SIG-M5 treated with dmso at 0.1 percent for 504 hours (cell line): ENCODE measurements around the gene SCLY.

Source experiments
- DNase-seq: peaks from one replicate; lab custom pipeline; 2025; ENCODE audit not compliant: unreplicated experiment; lab: John Stamatoyannopoulos, UW

Gene SCLY

DNA sequence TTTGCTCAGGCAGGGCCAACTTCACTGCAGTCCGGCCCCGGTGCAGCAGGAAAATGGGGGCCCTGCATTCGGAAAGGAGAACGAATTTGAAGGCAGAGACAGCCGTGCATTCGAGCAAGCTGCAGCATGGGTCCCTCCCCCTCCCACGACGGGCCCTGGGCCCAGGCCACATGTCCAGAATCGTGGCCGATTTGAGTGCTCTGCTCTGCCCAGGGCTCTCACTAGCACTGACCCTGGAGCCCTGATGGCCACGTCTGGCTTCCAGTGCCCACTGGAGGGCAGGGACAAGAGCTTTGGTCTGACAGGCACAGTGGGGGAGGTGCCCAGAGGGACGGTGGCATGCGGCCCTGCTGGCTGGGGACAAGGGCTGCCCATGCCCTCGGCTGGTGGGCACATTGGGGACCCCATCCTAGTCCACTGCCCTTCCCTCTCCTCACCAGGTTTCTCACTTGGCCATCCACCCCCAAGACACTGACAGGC is 63.2 kb downstream of the SCLY start:
- DNase-seq, result no peak

GRCh38 chr2:238124488-238125126 is 63.8 kb downstream of the SCLY start:
- DNase-seq, result no peak

DNA sequence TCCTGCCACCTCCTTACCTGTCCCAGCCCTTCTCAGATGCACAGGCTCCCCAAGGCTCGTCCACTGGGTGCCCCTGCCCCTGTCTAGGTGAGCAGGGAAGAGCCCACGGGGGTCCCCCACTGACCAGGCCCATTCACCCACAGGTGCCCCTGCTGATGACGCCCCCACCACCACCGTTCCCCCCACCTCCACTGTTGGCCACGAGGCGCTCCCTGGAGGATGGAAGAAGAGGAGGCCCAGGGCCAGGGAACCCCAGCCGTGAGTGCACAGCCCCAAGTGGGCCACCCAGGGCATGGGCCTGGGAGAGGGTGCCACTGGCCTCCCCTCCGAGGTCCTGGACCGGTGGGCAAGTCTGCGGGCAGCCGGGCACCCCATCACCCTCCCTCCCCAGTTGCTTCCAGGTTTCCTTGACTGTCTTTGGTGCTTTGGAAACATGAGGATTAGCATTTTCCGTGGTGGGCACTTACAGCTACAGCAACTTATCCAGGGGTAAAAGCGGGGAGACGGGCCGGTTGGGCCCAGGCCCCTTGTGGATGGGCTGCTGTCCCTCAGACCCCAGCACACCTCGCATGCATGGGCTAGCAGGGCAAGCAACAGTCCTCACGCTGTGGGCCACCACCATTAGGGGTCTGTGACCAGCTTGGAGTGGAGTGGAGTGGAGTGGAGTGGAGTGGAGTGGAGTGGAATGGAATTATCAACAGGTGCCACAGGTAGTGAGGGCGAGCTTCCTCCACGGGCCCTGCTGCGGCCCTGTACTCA is 64.5 kb downstream of the SCLY start:
- no peak for DNase-seq

- no peak for DNase-seq
Measured at GRCh38 chr2:238126338-238126737, 65.5 kb downstream of the SCLY start.

GRCh38 chr2:238126775-238127164 is 66.0 kb downstream of the SCLY start:
- DNase-seq, result no peak

DNA sequence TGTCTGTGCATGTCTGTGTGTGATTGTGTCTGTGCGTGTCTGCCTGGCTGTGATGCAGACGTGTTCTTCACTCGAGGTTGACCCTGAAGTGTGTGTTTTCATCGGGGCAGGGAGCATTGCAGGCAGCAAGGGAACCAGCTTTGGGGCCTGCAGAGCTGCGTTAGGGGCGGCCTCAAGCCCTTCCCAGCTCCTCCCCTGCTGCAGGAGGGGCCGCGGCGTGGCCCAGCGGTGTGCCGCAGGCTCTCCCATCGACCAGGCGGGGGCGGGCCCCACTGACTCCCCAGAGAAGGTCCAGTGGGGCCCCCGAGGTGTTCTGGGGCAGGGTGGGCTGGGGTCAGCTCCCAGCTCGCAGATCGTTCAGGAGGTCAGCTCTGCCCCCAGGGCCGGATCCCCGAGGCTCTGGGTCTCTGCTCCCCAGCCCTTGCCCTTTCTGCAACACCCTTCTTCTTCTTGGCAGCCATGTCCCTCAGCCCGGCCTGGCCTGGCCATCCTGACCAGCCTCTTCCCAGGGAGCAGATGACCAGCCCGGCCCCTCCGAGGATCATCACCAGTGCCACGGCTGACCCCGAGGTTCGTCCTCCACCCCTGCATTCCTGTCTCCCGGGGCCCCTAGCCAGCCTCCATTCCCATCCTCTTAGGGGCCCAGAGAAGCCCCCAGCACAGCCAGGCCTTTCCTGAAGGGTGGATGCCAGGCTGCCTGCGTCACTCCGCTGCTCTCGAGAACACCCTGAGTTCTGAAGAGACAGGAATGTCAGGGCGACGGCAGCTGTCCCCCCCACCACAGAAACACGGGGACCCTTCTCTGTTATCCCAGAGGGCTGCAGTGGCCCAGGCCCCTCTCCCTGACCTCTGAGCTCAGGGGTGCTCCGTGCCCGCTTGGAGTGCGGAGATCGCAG is 66.6 kb downstream of the SCLY start:
- DNase-seq, result no peak

GRCh38 chr2:238128061-238128440 is 67.2 kb downstream of the SCLY start:
- no peak for DNase-seq

DNA sequence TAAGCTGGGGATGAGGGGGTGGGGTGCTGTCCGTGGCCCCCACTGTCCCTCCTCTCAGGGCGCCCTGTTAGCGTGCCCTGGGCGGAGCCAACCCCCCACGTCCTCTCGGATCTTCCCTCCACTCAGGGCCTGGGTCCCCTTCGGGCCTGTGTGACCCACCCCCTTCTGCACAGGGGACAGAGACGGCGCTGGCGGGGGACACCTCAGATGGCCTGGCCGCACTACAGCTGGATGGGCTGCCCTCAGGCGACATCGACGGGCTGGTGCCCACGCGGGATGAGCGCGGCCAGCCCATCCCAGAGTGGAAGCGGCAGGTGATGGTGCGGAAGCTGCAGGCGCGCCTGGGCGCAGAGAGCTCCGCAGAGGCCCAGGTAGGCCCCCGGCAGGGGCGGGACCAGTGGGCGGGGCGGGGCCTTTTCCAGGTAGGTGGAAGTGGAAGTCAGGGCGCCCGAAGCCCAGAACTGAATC is 67.8 kb downstream of the SCLY start:
- no peak for DNase-seq

- DNase-seq, result no peak
Measured at GRCh38 chr2:238129166-238130010, 68.6 kb downstream of the SCLY start.

DNA sequence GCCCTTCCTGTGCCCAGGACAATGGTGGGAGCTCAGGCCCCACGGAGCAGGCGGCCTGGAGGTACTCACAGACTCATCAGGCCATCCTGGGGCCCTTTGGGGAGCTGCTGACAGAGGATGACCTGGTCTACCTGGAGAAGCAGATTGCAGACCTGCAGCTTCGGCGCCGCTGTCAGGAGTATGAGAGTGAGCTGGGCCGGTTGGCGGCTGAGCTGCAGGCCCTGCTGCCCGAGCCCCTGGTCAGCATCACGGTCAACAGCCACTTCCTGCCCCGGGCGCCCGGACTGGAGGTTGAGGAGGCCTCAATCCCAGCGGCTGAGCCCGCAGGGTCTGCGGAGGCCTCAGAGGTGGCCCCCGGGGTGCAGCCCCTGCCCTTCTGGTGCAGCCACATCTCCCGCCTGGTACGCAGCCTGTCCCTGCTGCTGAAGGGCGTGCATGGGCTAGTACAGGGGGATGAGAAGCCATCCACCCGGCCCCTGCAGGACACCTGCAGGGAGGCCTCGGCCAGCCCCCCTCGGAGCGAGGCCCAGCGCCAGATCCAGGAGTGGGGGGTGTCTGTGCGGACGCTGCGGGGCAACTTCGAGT is 69.4 kb downstream of the SCLY start:
- DNase-seq, result no peak

- DNase-seq, result no peak
Measured at GRCh38 chr2:238130696-238131628, 70.2 kb downstream of the SCLY start.

GRCh38 chr2:238131761-238132462 is 71.1 kb downstream of the SCLY start:
- no peak for DNase-seq

DNA sequence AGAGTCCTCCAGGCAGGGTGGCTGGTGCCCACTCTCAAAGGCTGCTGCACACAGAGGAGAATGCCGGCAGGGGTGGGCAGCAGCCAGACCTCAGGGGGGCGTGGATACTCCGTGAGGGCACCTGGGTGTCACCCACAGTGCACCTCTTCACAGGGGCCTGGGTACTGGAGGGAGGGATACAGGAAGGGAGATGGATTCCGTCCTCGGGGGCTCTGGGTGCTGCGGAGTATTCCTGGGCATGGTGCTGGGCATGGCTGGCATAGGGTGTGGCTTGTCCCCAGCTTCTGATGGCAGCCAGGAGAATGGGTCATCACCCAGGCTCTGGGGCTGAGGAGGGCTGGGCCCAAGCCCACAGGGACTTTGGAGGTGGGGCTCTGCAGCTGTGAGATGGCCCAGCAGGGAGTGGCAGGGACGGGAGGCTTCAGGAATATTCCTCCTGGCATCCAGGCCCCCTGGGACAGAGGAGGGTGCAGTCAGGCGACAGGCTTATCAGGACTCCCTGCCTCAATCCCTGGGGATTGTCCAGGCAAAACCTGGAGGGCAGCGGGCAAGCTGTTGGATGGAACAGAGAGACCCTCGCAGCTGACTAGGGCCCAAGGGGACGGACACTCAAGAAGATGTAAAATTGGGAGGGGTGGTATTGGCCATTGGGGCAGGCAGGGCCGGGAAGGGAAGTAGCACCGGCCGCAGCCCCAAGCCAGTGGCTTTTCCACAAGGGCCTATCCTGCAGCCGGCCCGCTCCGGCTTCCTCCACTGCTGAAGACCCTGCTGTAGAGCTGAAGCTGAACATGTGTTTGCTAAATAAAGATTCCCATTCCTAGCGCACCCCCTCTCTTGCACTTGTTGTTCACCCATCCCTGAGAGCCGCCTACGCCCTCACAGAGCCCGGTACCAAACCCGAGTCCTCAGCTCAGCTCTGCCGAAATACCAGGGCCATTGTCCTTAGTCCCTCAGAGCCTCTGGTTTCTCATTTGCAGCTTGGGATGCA is 72.0 kb downstream of the SCLY start:
- no peak for DNase-seq

DNA sequence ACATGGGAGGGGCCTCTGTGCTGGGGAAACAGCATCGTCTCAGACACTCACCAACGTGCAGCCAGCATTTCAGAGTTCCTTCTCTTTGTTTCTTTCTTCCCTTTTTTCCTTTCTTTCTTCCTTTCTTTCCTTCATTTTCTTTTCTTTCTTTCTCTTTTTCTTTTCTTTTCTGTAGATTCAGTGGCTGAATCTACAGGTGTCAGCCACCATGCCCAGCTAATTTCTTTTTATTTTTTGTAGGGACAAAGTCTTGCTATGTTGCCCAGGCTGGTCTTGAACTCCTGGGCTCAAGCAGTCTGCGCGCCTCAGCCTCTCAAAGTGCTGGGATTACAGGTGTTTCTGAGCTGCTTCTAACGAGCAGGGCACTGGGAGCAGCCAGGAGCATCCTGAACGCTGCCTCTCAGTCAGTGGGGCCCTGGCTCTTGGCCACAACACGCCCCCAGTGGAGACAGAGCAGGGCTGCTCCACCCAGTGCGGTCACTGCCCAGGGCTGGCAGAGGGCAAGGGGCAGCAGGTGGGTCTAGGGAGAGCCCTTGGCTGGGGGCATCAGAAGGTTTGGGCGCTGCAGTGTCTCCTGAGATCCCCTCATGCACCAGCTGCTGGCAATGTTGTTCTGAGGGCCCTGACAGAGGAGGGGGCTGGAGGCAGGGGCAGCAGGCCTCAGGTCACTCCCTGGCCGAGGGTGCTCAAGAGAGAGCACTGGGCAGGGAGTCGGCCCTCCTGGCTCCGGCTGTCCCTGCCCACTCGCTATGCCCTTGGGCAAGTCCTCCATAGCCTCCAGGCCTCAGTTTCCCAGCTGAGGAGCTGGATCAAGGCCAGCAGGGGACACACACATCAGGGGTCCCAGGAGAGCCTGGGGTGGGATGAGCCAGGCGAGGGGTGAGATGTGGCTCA is 72.9 kb downstream of the SCLY start:
- DNase-seq, result no peak

- DNase-seq, result no peak
Measured at GRCh38 chr2:238134393-238134785, 73.6 kb downstream of the SCLY start.

DNA sequence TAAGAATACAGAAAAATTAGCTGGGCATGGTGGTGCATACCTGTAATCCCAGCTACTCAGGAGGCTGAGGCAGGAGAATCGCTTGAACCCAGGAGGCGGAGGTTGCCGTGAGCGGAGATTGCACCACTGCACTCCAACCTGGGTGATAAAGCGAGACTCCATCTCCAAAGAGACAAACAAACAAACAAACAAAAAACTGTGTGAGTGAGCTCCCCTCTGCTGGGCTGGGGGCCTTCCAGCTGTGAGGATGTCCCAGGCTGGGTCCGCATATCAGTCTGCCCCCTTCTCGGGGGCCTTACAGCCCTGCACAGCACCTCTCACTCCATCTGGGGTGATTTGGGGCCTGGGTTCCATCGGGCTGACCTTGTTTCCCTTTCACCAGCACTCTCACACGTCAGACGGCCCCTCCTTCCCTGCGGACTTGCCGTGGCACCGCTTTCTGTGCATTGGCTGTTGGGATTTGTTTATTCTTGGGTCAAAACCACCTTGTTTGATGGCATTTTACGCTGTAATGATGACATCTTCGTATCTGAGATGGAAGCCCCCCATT is 74.9 kb downstream of the SCLY start:
- DNase-seq, result no peak
